ENCODE measurements around the gene GP5. TPM values are rescaled to one million over a fixed set of nuclear protein-coding genes. Genes with fewer than 3 reads are reported as not detected.

Gene GP5
- total RNA-seq, 1 experiment from 2014 or later = 0.09 TPM

GRCh38 chr3:194423317-194423716 lies 24.3 kb upstream of the GP5 start:
- no peaks in the 10 kb centered on the region for H3K4me1 Mint-ChIP-seq
- H3K27ac Mint-ChIP-seq = no peak overlapping the region
- TF ChIP-seq PRDM15 (CRISPR knock-in tag; IDR thresholded peaks at IDR 0.05) (no peak), MYBL2 (CRISPR knock-in tag; IDR thresholded peaks at IDR 0.05) (no peak), MXD4 (CRISPR knock-in tag; IDR thresholded peaks at IDR 0.05; ENCODE audit: borderline replicate concordance) (no peak), E2F1 (CRISPR knock-in tag; IDR thresholded peaks at IDR 0.05) (no peak), IRF2 (CRISPR knock-in tag; IDR thresholded peaks at IDR 0.05; ENCODE audit: borderline replicate concordance, low read depth) (no peak), KAT7 (CRISPR knock-in tag; IDR thresholded peaks at IDR 0.05; ENCODE audit: borderline replicate concordance) (no peak), E2F4 (CRISPR knock-in tag; IDR thresholded peaks at IDR 0.05; ENCODE audit: borderline replicate concordance, low read depth) (no peak), ZNF138 (CRISPR knock-in tag; conservative IDR thresholded peaks at IDR 0.05) (no peak), NFYB (CRISPR knock-in tag; conservative IDR thresholded peaks at IDR 0.05; ENCODE audit: low read depth) (no peak), ATF3 (CRISPR knock-in tag; conservative IDR thresholded peaks at IDR 0.05) (no peak), HMGA2 (CRISPR knock-in tag; IDR thresholded peaks at IDR 0.05) (no peak), ZNF263 (CRISPR knock-in tag; IDR thresholded peaks at IDR 0.05; ENCODE audit: low read depth) (no peak)
- POLR2A ChIA-PET = no interaction called here
- peaks cover 33% of the 10 kb centered on the region for H3K36me3 Mint-ChIP-seq
- no peaks in the 10 kb centered on the region for H3K27me3 Mint-ChIP-seq (ENCODE audit: low read depth)
- H3K4me3 Mint-ChIP-seq = no peak overlapping the region
- DNase-seq (ENCODE audit: low spot score) (no peak), ATAC-seq (no peak)
- CTCF ChIA-PET = no interaction called here
- no peaks in the 10 kb centered on the region for H3K9me3 Mint-ChIP-seq

- ChIA-PET POLR2A (no interaction called here), CTCF (no interaction called here)
- H3K4me1 Mint-ChIP-seq = no peaks in the 10 kb centered on the region
- no peak overlapping the region for H3K27ac Mint-ChIP-seq
- no peak for DNase-seq (ENCODE audit: low spot score)
- no peak for ATAC-seq
- no peak overlapping the region for H3K4me3 Mint-ChIP-seq
- H3K27me3 Mint-ChIP-seq (ENCODE audit: low read depth) = no peaks in the 10 kb centered on the region
- TF ChIP-seq ZMAT4 (CRISPR knock-in tag; IDR thresholded peaks at IDR 0.05) (no peak), PRRX2 (CRISPR knock-in tag; IDR thresholded peaks at IDR 0.05) (no peak), ZNF423 (CRISPR knock-in tag; IDR thresholded peaks at IDR 0.05) (no peak), AR (CRISPR knock-in tag; IDR thresholded peaks at IDR 0.05) (no peak), CREM (CRISPR knock-in tag; IDR thresholded peaks at IDR 0.05) (no peak), ZNF396 (CRISPR knock-in tag; IDR thresholded peaks at IDR 0.05; ENCODE audit: borderline replicate concordance) (no peak), FOXP4 (CRISPR knock-in tag; IDR thresholded peaks at IDR 0.05) (no peak), ESRRA (CRISPR knock-in tag; IDR thresholded peaks at IDR 0.05; ENCODE audit: borderline replicate concordance) (no peak), ZBTB43 (CRISPR knock-in tag; IDR thresholded peaks at IDR 0.05) (no peak), EMX1 (CRISPR knock-in tag; IDR thresholded peaks at IDR 0.05) (no peak), NFYB (CRISPR knock-in tag; conservative IDR thresholded peaks at IDR 0.05; ENCODE audit: low read depth) (no peak)
- H3K36me3 Mint-ChIP-seq = peaks cover 32% of the 10 kb centered on the region
- H3K9me3 Mint-ChIP-seq = no peaks in the 10 kb centered on the region
Observed at GRCh38 chr3:194422188-194422587, 23.1 kb upstream of the GP5 start.

Measured in WTC11 (cell line).